Superior temporal gyrus (tissue), 1 donor: ENCODE measurements around the gene SERPINF2.
"Not testable (repeated sequence)": the region's sequence is repeated elsewhere in the genome, so short reads cannot be mapped to it uniquely, and the experiment has no call there.

Experiments used
- DNase-seq: peaks from one replicate; pipeline ENCODE4 v3.0.0-alpha.2; 2016; ENCODE audit errors: extremely low spot score

The SERPINF2 gene

DNA sequence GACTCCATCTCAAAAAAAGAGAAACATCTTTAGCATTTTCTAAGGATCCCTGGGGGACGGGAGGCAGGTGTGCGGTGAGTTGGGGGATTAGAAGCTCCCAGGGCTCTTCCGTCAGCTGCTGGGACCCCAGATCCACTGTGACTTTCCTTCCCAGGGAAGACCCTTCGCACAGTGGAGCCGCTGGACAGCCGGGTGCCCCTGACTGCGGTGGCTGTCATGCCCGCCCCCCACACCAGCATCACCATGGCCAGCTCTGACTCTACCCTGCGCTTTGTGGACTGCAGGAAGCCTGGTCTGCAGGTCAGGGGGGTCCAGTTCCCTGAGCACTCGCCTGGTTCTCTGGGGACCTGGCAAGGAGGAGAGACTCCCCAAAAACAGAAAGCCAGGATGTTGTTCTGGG lies 7.3 kb upstream of the SERPINF2 start:
- no peak for DNase-seq

- no peak for DNase-seq
These were observed 6.8 kb upstream of the SERPINF2 start for GRCh38 chr17:1735834-1736347.

DNA sequence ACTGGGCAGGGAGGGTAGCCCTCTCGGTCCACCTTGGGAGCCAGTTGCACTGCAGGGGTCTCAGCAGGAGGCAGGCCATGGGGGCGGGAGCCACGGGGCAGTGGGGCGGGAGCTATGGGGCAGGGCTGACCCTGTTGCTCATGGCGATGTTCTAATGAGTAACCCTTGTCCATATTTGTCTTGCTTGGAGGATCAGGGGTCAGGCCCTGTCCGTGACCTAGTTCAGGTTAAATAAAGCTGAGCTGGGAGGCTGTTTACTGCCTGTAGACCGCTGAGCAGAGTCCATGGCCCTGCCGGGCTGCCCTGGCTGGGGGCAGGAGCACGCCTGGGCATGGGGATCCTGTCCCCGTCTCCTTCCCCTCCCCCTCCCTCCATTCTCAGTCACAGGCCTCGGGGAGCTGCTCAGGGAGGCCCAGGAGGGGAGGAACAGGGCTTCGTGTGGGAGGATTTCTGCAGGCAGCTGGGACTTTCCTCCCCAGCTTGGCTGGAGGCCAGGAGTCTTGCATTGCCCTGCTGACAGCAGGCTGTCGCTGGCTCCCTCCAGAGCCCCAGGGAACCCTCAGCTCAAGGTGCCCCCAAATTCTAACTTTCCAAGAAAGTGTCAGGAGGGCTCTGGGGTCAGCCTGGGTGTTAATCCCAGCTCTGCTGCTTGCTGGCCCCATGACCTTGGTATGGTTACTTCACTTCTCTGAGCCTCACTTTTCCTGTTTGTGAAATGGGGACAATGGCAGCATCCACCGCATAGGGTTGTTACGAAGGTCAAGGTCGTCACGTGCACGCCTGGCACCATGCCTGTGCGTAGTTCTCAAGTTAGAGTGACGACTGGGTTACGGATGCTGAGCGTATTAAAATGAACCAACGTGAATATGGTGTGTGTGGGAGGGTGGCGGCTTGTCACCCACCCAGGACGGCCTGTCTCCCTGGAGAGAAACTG lies 6.1 kb upstream of the SERPINF2 start:
- no peak for DNase-seq

GRCh38 chr17:1737531-1738291 lies 5.0 kb upstream of the SERPINF2 start:
- no peak for DNase-seq

DNA sequence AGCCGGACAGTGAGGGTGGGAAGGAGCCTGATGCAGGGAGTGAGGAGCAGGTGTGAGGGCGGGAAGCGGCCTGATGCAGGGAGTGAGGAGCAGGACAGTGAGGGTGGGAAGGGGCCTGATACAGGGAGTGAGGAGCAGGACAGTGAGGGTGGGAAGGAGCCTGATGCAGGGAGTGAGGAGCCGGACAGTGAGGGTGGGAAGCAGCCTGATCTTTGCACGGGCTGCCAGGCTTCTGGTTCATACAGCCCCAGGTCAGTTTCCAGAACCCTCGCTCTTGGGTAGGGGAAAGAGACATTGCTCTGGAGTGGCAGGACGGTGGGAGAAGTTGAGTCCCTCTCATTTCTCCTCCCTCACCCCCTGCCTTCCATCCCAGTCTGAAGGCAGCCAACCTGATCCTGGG lies 772 bp upstream of the SERPINF2 start:
- not testable (repeated sequence) for DNase-seq

- no peak for DNase-seq
These were observed 393 bp downstream of the SERPINF2 start for GRCh38 chr17:1743088-1743439.

- DNase-seq: no peak
These were observed 2.2 kb downstream of the SERPINF2 start for GRCh38 chr17:1744551-1745512.

DNA sequence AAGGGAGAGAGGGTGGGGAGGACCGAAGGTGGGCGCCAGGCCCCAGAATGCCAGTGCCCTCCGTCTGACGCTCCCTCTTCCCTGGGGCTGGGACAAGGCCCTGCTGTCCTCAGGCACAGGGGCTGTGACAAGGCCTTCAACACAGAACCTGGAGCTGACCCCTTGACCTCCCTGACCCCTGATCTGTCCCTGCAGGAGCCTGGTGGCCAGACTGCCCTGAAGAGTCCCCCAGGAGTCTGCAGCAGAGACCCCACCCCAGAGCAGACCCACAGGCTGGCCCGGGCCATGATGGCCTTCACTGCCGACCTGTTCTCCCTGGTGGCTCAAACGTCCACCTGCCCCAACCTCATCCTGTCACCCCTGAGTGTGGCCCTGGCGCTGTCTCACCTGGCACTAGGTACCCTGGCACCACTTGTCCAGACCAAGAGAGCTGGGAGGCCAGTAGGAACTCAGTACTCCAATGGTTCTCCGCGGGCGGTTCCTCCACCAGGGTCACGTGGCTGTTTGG lies 2.9 kb downstream of the SERPINF2 start:
- no peak for DNase-seq

GRCh38 chr17:1746975-1747543 lies 4.4 kb downstream of the SERPINF2 start:
- no peak for DNase-seq

- no peak for DNase-seq
These were observed 8.0 kb downstream of the SERPINF2 start for GRCh38 chr17:1750628-1751027.

DNA sequence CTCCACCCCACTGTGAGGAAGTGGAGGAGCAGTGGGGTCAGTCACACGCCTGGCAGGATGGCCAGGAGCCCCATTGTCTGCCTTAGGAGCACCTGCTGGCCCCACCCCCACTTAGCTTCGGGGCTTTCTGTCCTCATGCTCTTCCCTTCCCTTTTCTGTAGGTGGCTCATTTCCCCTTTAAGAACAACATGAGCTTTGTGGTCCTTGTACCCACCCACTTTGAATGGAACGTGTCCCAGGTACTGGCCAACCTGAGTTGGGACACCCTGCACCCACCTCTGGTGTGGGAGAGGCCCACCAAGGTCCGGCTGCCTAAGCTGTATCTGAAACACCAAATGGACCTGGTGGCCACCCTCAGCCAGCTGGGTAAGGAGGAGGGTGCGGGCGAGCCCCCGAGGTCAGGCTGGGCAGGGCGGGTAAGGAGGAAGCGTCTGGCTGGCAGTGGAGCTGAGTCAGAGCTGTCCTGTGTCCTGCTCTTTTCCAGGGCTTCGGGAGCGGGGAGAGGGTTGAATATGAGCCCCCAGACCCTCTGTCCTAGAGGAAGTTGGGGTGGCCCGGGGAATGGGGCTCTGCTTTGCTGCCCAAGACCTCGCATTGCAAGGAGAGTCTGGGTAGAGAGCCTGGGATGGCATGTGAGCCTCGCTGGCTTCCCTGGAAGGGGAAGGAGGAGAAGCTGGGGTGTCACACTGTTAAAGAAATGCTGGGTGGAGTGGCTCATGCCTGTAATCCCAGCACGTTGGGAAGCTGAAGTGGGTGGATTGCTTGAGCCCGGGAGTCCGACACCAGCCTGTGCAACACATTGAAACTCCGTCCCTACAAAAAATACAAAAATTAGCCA lies 10.0 kb downstream of the SERPINF2 start:
- DNase-seq: no peak

GRCh38 chr17:1753767-1754429 lies 11.2 kb downstream of the SERPINF2 start:
- no peak for DNase-seq

GRCh38 chr17:1754430-1755112 lies 11.9 kb downstream of the SERPINF2 start:
- DNase-seq: no peak

GRCh38 chr17:1755252-1755826 lies 12.7 kb downstream of the SERPINF2 start:
- DNase-seq: no peak

DNA sequence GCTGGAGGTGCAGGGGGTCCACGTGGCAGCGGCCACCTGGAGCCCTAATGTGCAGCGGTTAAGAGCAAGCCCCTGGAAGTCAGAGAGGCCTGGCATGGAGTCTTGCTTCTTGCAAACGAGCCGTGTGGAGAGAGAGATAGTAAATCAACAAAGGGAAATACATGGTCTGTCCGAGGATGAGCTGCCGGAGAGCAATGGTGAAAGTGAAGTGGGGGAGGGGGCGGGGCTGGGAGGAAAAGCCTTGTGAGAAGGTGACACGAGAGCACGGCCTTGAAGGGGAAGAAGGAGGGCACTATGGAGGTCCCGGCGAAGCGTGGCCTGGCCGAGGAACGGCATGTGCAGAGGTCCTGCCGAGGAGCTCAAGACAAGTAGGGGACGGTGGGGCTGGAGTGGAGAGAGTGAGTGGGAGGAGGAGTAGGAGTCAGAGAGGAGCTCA lies 13.2 kb downstream of the SERPINF2 start:
- DNase-seq: no peak

GRCh38 chr17:1758807-1759206 lies 16.1 kb downstream of the SERPINF2 start:
- no peak for DNase-seq

GRCh38 chr17:1759529-1759928 lies 16.9 kb downstream of the SERPINF2 start:
- no peak for DNase-seq

DNA sequence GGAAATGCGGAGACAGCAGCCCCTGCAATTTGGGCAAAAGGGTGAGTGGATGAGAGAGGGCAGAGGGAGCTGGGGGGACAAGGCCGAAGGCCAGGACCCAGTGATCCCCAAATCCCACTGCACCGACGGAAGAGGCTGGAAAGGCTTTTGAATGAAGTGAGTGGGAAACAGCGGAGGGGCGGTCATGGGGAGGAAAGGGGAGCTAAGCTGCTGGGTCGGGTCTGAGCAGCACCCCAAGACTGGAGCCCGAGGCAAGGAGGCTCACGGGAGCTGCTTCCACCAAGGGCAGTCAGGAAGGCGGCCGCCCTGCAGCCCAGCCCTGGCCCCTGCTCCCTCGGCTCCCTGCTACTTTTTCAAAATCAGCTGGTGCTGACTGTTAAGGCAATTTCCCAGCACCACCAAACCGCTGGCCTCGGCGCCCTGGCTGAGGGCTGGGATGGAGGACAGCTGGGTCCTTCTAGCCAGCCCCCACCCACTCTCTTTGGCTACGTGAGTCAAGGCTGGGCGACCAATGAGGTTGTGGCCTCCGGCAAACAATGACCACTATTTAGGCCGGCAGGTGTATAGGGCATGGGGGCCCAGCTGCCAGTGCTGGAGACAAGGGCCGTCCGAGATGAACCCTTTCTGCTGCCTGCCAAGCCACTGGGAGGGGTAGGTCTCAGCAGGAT lies 19.7 kb downstream of the SERPINF2 start:
- DNase-seq: no peak
